GM18873 (cell line): ENCODE measurements around the gene PTPRK.

Experiments
- ATAC-seq: cut with Tn5 transposase; IDR thresholded peaks from one replicate; pipeline ENCODE4 v1.9.1; 2021; ENCODE audit warnings: mild to moderate bottlenecking, moderate library complexity, moderate number of reproducible peaks; ENCODE audit not compliant: unreplicated experiment, low FRiP score

The PTPRK gene

DNA sequence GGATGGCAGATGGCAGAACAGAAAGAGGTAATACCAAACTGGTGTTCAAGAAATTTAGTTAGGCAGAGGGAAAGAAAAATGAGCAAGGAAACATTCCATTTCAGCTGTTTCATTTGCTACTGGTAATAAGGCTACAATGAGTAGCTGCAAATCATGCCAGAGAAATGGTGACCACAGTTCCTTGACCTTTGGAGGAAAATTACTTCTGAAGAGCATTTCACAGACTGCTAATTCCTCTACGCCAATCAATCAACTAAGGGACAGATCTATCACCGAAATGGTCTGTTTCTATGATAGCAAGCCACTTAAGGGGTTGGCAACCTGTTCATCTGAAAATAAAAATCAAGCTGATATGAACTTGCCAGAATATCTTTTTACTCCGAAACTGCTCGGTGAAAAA lies 119.5 kb downstream of the PTPRK start:
- ATAC-seq = no peak

DNA sequence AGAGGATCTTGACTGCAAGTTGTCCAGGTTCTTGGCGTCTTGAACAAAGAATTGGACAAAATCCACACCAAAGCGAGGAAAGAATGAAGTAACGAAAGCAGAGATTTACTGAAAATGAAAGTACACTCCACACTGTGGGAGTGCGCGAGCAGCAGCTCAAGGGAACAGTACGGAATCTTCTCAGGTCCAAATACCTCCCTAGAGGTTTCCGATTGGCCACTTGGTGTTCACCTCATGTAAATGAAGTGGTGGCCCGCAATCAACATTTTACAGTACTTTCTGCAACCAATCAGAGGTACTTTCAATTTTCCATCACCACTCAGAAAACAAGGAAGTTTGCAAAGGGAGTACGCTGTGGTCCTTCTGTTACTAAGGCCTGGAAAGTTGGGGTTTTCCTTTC lies 122.4 kb downstream of the PTPRK start:
- ATAC-seq = no peak

DNA sequence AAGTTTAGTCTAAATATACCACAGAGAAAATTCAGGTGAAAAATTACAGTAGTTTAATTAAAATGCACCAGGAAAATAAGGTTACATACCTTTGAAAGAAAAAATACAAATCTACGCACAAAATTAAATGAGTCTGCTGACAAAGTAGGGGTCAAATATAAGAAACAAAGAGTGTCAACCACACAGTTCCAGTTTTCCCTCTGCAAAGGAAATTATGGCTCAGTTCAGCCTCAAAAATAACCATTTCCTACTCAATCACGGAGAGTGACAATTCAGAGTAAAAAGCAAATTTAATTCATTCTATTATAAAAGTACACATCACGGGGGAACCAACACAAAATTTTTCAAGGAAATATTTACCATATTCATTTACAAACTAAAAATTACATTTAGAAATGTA lies 124.8 kb downstream of the PTPRK start:
- no peak for ATAC-seq

DNA sequence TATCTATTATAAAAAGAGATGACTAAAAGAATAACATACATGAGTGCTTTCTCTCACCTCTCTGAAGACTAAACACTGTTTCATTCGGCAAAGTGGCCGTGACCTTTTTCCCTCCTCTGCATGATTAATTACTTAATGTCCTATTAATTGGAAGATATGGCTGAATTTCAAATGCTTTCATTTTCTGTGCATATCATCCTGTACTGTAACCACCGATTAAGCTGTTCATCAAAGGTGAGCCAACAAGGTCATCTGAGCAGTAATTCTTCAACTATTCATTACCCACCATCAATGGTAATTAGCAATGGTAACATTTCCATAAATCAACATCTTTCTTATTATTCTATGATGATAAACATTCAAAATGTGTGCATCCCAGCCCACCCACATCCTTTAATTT lies 125.2 kb downstream of the PTPRK start:
- no peak for ATAC-seq

DNA sequence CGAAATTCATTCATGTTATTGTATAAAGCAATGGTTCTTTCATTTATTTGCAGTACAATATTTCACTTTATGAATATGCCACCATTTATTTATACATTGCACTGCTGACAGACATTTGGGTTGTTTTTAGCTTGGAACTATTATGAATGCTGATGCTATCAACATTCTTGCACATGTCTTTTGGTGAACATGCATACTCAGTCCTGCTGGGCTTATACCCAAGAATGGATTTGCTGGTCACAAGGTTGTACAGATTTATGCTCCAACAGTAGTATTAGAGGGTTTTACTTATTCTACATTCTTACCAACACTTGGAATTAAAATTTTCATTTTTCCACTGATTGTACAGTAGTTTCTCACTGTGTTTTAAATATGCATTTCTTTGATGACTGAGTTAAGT lies 126.2 kb downstream of the PTPRK start:
- no peak for ATAC-seq

DNA sequence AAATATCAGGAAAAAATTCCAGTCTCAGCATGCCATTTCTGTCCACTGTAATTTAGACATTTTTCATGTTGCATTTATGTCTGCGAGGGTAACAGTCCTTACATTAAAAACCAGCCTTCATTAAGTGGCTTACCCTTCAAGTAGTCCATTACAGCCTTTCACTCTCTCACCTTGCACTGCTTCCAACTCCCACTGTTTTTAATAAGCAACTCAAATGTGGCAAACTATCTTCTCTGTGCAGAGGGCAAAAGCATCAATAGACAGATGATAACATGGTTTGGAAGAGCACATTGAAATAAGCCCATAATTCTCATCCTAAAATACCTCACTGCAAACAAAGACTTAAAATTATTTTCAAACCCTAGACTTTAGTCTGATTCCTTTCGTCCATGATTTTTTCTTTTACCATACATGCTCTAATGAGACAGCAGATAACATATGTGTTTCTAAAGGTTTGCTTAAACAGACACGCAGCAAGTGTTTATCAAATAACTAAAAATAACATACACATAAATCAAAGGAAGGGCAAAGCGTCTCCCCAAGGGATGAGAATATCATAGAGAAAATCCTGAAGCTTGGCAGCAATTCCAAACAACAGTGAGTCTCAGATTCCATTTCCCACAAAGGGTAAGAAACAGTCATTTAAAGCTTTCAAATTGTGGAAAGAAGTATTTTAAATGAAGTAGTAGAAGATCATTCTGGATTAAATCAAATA lies 130.4 kb downstream of the PTPRK start:
- ATAC-seq = no peak

DNA sequence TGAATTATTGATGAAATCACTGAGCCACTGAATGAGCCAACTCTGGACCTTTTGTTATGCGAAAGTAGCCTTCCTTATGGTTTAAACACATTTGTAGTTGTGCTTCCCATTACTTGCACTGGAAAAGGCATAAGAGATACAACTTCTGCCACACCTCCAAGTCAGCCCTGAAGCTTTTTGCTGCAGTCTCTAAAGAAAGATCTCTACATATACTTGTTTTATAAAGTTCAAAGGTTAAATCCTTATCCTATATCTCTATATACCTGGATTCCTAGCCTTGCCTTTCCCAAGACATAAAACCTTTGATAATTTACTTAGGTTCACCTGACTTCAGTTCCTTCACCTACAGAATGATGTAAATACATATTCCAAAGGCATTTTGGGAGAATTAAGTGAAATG lies 132.0 kb downstream of the PTPRK start:
- no peak for ATAC-seq

DNA sequence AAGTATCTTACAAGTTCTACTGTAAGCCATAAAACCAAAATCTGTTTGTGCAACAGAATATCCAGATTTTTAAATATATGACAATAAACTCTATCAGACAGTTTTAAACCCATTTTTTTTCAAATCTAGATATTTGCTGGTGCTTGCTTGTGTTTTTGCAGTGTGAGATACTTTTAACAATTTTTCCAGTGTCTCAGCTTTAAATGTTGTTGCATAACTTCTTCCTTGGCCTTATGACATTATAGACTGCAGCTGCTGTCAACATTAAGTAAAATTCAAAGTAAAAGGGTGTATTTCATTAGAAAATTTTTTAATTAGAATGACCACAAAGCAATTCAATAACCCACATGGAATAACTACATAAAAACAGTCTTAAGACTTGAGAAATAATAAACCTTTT lies 139.5 kb downstream of the PTPRK start:
- ATAC-seq = no peak

DNA sequence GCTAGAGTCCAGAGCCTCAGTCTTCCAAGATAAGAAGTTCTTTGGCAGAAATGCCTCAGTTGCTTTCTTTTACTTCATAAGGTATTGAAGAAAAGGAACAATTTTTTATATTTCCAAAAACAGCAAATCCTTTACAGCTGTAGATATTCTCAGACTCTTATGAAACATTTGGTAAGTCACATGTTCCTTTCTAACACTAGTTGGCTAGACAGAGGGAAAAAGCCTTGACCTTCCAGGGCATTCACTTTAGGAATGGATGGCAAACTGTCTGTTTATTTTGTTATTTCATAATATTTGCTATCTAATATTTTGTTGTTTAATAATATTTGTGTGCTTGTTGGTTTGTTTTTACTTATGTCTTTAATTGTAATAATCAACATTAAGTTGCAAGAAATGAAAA lies 140.8 kb downstream of the PTPRK start:
- ATAC-seq = no peak

DNA sequence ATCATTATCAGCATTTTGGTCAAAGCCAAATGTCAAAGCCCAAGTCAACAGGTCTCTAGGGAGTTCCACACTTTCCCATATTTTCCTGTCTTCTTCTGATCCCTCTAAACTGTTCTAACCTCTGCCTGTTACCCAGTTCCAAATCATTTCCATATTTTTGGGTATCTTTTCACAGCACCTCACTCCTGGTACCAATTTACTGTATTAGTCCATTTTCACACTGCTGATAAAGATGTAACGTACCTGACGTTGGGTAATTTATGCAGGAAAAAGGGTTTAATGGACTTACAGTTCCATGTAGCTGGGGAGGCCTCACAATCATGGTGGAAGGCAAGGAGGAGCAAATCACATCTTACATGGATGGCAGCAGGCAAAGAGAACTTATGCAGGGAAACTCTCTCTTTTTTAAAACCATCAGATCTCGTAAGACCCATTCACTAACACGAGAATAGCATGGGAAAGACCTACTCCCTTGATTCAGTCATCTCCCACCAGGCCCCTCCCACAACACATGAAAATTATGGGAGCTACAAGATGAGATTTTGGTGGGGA lies 143.4 kb downstream of the PTPRK start:
- ATAC-seq = no peak

DNA sequence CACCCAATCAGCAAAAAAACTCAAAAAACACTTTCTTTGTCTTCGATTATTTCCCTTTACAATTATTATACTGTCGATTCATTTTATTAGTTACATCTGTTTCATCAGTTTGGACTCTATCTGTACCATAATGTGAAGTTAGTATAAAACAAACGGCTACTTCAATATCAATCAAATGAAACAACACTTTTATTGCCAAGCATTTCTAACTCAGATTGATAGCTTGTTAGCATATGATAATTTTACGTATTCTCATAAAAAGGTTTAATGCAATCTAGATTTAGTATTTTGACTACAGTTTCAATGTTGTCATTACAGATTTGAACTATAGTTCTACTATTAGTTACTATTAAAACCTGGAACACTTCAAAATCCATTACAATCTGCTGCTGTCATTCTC lies 149.3 kb downstream of the PTPRK start:
- no peak for ATAC-seq

DNA sequence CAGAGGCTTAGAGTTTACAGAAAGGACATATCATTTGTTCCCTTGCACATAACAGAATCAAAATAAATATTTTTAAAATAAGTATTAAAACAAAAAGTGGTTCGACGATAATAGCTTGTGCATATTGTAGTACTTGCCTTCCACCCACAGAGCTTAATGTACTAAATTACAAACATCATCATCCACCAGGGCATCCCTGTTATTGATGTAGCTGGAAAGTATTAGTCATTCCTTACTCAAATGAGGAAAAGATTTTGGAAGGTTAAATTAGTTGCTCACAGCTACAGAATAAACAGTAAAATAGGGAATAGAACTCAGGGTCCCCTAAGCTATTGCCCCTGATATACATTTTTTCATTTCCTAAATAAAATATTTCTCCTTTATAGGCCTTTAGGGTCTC lies 150.3 kb downstream of the PTPRK start:
- no peak for ATAC-seq

DNA sequence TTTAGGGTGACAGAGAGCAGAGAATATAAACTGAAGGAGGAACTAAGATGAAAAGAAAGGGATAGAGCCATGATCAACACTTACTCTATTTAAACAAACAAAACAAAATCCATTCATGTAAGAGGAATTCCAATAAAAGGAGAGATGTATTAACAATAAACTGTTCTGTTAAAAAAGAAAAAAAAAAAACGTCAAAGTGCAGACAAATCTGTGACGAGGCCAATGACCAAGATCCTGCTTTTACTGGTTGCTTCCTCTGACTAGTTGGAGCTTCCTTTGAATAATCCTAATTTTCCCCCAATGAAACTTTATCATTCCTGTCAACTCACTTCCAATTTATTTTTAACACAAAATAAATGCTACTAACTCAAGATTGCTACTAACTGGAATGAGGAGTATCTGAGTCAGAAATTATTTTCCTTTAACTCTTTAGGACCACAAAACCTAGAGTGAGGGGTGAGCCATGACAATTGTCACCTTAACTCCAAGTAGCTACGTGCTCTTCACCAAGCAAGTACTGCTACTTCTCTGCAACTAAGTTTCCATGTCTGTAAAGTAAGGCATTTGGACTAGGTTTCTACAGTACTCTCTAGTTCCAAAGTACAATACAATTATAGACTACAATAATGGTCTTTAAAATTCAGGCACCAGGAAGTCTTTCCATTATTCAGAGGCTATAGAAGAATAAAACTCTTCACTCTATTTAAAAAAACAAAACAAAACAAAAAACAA lies 152.0 kb downstream of the PTPRK start:
- no peak for ATAC-seq

DNA sequence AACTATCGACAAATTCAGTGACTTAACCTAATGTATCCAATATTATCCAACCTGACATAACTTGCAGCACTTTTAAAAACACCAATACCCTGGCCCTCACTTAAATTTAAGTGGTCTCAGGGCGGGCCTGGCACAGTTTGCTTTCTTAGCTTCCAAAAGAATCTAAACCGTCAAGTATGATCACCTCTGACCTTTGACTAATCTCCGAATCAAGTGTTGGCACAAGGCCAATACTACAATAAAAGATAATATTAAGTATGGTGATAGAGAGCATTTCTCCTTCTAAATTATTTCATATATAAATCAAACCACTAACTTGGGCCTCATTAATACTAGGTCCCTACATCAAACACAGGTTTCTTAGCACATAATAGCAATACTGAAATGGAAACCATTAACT lies 153.0 kb downstream of the PTPRK start:
- ATAC-seq = no peak

DNA sequence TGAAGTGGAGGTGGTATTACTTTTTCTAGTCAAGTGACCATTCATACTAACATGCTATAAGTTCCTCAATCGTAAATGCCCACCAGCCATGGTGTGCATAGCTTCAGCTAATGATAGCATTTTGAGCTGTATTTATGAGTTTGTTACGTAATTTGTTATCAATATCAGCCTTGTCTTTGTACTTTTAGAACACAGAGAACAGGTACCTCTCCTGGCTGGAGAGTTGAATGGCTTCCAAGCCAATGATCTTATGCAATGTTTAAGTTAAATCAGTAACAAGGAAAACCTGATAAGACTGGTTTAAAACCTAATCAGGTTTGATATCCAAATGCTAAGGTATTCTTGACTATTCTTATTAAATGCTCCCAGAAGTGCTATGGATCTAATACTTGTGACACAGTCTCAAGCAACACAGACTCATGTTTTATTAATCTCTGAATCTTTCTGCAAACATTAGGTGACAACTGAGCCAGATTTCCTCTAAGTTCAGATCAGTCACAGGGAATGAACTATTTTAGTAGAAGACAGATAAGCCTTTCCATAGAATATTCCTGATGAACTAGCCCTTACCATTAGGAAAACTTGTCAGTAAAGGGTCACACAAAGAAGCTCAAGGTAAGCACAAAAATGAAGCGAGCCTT lies 154.8 kb downstream of the PTPRK start:
- no peak for ATAC-seq

DNA sequence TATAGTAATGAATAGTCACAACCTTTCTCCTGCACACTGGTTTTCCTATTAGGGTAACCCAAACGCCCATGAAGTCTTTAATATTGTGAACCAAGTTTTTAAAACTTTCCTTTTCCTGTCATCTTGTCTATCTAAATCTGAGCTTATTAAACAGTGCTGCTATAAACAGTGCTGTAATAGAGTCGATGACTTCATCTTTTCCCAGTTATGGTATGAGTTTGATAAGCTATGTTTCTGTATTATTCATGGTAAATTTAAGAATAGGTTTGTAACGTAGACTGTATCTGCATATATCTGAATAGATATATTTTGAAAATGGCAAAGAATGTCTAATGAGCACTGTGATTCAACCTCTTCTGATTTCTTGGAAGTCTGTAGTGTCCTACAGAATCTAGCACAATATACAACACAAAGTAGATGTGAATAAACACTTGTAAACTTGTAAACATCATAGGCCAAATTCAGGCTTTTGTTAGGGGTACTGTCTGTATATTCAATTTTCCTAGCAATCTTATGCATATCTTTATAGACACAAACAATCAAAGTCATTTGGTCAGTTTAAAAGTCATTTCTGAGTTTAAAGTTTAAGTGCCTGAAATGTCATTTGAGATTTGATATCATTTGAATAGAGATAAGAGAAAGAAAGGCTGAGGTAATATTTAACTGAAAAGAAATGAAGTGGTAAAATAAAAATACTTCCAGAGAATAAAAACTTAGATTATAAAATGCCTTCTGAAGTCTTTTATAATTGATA lies 155.5 kb downstream of the PTPRK start:
- ATAC-seq = no peak

DNA sequence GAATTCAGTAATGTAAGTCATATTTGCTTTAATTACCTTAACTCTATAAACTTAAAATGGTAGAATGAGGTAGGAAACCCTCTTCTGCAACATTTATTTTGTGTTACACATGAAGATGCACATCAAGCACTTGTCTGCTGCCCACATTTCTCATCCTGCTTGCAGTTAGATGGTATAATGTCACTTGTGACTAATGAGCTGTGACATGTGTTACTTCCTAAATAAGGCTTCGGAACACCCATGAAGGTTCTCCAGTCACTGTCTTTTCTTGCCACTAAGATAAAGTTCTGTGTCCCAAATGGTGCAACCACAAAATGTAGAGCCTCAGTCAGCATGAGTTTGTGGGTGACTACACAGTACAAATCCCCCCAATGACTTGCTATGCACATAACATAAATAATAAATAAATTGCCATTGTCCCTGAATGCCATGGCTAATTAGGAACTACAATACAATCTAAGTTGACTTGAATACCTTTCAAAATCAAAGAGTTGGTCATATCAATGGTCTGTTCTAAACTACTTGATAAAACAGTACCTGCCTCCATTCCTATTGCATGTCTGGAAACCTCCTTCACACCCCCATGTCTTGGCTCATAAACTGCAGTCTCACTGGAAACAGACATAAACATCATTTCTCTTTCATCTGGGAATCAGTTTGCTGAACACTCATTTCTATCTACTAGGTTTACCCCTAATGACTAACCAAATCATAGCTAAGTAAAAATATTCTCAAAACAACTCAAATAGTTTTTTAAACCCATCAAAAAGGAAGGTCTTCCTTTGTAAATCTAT lies 157.2 kb downstream of the PTPRK start:
- no peak for ATAC-seq

DNA sequence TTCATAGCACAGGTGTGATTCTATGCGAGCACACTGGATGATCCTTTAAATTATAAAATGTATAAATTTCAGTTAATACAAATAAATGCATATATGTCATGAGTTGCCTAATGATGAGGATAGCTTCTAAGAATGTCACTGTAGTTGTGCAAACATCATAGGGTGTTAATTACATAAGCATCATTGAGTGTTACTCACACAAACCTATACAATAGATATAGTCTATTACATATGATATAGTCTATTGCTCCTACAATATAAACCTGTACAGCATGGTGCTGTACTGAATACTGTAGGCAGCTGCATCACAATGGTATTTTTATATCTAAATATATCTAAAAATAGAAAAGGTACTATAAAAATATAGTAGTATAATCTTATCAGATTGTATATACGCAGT lies 159.0 kb downstream of the PTPRK start:
- ATAC-seq = no peak

DNA sequence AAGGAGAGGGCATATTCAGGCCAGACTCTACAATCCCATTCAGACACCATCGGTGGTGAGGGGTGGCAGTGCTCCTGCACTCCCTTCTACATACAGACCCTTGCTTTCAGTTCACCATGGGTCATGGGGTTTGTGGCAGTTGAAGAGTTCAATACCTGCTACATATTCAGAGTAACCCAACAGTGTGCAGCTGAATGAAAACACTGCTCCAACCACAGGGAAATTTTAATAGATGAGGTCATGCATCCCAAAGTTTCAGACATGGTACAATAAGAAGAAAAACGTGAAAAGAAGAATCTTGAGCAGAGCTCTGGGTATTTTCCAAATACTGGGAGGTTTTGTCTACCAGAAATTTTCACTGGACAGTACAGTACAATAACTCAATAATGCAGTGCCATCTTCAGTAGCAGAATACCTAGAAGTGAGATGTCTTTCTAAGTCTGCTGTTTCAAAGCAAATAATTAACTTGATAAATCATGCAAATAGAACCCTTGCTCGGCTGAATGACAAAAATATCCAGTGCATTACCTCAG lies 162.1 kb downstream of the PTPRK start:
- no peak for ATAC-seq
